GM18861 (cell line): ENCODE data around the gene MBD1.
"Not testable (repeated sequence)": the region's sequence is repeated elsewhere in the genome, so short reads cannot be mapped to it uniquely, and the experiment has no call there.

Experiments
- ATAC-seq: cut with Tn5 transposase; IDR thresholded peaks from one replicate; pipeline ENCODE4 v1.9.1; 2021; ENCODE audit not compliant: unreplicated experiment

Gene MBD1, protein sequence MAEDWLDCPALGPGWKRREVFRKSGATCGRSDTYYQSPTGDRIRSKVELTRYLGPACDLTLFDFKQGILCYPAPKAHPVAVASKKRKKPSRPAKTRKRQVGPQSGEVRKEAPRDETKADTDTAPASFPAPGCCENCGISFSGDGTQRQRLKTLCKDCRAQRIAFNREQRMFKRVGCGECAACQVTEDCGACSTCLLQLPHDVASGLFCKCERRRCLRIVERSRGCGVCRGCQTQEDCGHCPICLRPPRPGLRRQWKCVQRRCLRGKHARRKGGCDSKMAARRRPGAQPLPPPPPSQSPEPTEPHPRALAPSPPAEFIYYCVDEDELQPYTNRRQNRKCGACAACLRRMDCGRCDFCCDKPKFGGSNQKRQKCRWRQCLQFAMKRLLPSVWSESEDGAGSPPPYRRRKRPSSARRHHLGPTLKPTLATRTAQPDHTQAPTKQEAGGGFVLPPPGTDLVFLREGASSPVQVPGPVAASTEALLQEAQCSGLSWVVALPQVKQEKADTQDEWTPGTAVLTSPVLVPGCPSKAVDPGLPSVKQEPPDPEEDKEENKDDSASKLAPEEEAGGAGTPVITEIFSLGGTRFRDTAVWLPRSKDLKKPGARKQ

DNA sequence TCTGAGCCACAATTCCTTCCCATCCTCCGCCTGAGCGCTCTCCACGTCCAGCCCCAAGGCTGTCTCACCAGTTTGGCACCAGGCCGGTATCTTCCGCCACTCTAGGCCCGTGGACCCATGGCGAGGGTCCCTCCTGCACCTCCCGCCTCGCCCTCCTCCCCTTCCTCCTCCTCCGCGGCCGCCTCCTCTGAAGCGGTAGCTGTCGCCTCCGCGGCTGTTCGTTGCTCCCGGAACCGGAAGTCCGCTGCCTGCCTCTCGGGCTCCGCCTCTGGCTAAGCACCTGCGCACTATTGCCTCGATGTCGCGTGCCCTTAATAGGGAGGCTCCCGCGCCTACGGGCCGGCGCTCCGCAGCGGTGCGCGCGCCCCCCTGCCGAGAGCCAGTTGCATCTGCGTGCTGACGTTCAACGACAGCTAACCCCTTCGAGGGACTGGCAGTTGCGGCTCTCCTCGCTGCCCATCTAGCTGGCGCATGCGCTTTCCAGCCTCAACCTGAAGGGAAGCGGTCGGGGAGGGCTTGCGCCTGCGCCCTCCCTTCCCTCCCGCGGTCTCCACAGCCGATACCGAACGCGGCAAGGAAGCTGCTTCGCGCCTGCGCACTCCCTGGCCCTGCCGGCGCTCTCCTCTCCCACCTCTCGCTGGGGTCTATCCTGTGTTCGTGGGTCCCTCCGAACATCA lies at the start of gene MBD1:
MBD1 (minus strand) TSS at position 229 of the 677 bp plus-strand sequence. CDS start 1,531 bp downstream, outside the sequence.
- ATAC-seq = peak; percentile 86

DNA sequence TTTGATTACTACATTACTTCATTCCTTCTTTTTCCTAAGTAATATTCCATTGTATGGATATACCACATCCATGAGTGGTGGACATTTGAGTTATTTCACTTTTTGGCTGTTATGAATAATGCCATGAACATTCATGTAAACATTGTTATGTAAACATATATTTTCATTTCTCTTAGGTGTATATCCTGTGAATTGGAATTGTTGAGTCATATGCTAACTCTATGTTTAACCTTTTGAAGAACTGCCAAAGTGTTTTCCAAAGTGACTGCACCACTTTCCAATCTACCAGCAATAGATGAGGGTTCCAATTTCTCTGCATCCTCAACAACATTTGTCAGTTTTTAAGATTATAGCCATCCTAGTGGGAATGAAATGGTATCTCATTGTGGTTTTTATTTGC lies 48.9 kb upstream of the MBD1 start:
- no peak for ATAC-seq

DNA sequence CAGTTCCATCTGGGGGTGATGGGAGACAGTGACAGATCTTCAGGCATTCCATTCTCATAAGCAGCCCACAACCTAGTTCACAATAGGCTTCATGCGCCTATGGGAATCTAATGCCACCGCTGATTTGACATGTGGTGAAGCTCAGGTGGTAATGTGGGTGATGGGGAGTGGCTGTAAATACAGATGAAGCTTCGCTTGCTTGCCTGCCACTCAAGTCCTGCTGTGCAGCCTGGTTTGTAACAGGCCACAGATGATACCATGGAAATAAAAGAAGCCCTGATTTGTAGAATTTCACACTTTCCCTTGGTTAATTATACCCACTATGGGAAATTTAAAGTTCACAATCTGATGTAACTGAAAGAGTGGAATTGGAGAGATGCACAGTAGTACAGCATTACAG lies 46.7 kb upstream of the MBD1 start:
- no peak for ATAC-seq

DNA sequence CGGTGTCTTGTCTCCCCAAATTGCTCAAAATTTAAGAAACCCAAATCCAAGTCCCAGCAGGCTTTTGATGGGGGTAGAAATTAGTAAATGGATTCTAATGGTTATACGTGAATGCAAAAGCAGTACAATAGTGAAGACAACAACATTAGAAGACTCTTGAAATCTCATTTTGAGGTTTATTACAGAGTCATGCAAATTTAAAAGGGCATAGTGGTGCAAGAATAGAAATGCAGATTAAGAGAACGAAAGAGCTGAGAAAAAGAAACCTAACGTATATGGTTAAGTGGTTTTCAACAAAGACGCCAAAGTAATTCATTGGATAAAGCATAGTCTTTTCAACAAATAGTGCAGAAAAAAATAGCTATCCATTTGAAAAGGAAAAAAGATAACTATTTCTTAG lies 39.4 kb upstream of the MBD1 start:
- ATAC-seq = peak; percentile 74

DNA sequence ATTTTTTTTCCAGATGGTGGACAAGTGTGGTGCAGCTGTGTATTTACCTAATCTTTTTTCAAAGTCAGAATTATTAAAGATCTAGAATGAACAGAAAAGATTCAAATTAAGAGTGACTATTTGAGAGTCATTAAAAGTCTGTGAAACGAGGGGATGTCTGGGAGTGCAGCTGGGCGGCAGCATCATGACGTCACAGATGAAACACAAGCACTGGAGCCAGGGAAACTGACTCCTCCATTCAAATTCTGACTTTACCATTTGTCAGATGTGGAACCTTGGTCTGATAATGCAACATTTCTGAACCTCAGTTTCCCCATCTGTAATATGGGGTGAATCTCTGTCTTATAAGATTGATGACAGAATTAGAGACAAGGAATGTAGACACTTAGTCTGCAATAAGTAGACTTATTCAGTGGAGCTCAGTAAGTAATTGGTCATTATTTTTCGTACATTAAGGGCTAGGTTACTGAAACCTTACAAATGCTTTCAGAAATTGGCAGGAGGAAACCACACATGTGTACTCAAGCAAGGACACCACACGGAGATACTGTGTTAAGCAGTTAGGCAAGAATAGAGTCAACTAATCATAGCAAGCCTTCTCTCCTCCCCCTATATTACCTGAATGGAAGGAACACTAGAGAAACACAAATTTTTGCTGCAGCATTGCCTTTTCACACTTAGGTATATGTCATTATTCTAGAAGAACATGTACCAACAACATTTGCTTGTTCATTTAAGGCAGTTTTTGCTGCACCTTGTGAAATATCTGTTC lies 34.0 kb upstream of the MBD1 start:
- ATAC-seq = peak; percentile 70

DNA sequence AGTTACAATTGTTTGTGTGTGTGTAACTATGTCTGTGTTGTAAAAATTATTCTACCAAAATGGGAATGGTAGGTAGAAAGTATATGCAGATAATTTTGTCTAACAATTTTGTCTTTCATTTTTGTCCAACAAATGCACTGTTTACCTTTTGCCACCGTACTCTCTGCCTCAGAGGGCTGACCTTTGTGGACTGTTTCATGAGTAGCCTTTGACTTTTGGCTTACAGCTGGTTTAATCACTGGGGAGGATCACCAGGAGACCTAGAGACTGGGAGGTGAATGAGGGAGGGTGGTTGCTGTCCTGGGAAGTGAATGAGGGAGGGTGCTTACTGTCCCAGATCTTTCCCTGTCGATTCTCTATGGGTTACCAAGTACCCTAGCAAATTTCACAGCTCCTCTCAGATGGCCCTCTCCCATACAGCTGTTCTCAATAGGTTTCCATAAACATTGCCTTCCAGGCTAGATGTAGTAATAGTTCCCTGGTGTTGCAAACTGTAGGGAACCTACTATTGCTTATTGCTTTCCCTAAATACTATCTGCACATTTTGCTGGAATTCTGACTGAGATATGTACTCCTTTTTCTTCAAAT lies 32.6 kb upstream of the MBD1 start:
- no peak for ATAC-seq

DNA sequence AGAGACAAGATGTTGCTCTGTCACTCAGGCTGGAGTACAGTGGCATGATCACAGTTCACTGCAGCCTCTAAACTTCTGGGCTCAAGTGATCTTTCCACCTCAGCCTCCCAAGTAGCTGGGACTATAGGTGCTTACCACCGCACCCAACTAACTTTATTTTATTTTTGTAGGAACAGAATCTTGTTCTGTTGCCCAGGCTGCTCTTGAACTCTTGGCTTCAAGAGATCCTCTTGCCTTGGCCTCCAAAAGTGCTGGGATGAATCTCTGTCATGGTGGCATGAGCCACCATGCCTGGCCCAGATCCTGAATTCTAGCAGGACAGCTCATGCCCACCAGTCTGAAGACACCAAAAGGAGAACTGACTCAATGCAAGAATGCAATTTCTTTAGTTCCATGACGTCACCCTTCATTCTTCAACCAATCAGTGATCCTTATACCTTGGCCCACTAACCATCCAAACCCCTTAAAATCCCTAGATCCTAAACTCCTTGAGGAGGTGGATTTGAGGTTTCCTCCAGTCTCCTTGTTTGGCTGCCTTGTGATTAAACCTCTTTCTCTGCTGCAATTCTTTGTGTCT lies 31.8 kb upstream of the MBD1 start:
- peak; percentile 20 for ATAC-seq

DNA sequence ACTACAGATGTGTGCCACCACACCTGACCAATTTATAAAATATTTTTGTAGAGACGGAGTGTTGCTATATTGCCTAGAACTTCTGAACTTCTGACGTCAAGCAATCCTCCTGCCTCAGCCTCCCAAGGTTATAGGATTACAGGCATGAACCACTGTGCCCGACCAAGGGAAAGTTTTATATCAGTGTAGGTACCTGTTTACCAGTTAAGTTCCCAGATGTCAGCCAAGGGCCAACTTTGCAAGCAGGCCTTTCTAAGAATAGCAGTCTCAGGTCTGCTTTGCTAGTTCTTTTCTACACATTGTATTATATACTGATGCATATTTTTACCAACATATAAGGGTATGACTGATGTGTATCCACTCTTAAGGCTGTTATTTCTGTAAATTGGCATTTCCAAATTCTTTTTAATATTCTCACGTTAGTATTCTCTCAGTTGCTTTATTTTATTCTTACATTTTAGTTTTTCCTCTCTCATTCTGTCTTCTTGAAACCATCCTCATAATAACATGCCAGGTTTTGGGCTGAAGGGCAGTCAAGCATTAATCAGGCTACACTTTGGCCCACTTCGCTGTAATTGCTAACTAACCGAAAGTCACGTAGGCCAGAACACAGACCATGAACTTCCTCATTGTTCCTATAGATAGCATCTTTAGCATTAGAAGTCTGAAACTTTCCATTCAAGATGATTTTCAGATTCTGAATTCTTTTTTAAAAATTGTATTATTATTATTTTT lies 31.1 kb upstream of the MBD1 start:
- peak; percentile 66 for ATAC-seq

DNA sequence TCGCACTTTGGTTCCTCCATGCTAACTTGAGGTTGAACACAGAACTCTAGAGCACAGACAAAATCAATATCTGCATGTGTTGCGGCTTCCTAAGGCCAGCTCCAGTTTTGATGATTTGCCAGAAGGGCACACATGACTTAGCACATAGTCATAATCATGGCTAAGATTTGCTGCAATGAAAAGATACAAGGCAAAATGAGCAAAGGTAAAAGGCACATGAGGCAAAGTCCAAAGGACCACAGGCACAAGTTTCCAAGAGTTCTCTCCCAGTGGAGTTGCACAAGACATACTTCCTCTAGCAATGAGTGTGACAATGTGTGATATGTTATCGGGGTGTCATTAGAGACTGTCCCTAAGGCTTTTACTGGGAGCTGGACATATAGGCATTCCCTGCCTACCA lies 30.3 kb upstream of the MBD1 start:
- no peak for ATAC-seq

DNA sequence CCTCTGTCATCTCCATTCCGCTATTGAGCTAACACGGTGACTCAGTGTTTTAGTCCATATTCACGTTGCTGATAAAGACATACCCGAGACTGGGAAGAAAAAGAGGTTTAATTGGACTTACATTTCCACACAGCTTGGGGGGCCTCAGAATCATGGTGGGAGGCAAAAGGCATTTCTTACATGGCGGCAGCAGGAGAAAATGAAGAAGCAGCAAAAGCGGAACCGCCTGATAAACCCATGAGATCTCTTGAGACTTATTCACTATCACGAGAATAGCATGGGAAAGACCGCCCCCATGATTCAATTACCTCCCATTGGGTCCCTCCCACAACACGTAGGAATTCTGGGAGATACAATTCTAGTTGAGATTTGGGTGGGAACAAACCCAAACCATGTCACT lies 28.8 kb upstream of the MBD1 start:
- ATAC-seq = no peak

DNA sequence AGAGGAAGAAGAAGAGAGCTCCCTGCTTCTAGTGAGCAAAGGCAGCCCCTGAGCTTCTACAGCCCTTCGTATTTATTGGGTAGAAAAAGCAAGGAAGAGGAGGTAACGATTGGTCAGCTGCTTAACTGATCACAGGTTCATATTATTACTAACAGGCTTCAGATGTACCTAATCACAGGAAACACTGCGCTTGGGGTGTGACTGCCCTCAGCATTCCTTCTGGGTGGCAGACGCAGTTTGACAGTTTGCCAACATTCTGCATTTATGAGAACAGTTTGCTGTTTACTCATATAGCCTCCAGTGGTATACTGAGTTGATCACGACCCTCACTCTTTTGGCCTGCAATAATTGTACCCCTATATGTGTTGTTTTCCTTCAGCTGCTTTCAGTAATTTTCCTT lies 27.5 kb upstream of the MBD1 start:
- ATAC-seq = not testable (repeated sequence)

DNA sequence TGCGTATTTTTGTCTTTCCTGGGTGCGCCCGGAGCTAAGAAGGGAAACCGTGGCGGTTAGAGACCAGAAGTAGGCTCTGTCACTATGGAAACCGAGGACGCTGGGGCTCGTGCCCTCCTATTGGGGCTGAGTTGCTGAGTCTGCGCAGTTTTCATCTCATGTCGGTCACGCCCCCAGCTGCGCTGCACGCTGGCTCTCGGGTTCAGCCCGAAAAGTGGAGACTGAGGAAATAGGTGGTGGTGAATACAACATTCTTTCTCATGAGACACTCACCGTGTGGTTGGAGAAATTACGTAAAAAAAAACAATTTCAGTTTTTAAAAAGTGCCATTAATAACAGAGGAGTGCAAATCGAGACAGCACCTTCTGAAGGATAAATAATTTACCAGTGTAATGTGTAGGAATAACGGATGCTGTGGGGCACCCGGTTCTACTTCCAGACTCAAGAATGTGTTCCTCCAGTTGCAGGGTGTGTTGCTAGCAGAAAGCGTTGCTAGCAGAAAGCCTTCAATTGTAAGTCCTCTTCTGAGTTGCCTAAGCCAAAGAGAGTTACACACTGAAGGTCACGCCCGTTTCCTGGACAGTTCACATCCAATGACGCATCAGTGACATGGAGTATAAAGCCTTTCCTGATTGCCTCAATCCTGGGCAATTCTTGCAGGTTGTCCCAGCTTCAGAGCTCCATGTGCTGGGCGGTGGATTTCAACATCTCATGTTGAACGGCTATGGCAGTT lies 26.6 kb upstream of the MBD1 start:
- peak; percentile 79 for ATAC-seq

DNA sequence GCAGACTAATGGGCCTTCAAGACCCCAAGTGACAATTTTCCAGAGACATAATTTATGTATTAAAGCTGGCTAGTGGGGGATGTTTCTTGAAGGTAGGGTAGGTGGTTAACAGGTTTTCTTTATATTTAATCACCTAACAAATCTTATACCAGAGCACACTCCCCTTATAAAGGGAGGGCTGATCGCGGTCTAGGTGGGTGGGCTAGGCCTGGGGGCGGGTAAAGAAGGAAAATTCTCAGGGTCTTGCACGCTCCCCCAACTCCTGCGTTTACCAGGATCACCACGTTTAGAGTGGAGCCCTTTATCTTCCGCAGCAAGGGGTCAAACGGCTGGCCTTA lies 26.0 kb upstream of the MBD1 start:
- ATAC-seq = no peak

DNA sequence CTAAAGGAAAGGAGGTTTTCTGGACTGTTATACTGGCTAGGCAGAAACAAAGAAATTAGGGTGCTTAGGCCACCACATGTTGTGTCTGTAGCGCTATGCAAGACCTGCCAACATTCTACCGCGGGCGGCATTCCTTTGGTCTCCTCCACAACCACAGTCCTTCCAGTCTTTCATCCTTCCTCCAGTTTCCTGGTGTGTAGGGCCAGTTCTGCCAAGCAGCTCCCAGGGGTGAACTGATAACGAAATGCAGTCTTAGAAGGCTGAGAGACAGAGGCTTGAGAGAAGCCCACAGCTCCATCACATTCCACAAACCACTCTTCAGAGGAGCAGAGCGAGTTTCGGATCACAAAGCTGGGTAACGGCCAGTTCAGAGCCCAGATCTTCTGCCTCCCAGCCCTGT lies 25.6 kb upstream of the MBD1 start:
- no peak for ATAC-seq

DNA sequence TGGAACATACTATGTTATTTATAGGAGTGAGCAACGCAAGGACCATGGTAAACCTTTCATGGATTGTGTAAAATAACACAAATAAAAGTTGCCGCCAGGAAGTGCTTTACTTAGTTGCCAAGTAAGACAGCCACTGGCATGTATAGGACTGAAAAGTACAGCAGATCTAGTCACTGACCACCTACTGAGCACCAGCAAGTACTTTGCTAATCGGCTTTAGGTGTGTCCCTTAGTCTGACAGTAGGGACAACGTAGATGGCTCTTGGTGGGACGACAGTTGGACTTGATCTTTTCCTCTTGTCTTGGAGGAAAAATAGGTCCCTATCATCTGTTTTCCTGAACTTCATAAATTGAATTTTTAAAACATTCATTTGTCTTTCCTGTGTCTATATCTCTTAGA lies 19.8 kb upstream of the MBD1 start:
- no peak for ATAC-seq

DNA sequence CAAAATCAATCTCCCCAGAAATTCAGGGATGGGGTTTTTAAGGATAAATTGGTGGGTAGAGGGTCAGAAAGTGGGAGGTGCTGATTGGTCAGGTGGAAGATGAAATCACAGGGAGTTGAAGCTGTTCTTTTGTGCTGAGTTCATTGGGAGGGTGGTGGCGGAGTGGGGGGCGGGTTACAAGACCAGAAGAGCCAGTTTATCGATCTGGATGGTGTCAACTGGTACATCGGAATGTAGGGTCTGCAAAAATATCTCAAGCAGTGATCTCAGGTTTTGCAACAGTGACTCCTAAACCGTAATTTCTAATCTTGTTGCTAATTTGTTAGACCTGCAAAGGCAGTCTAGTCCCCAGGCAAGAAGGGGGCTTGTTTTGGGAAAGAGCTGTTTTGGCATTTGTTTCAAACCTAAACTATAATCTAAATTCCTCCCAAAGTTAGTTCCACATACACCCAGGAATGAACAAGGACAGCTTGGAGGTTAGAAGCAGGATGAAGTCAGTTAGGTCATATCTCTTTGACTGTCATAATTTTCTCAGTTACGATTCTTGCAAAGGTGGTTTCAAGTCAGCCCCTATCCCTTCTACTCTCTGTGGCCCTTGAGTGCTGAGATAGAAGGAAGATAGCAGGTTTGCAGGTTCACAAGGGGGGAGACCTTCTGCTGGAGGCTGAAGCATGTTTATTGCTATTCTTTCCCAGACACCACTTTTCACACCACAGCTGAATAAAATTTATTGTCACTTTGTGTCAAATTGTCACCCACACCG lies 18.5 kb upstream of the MBD1 start:
- no peak for ATAC-seq

DNA sequence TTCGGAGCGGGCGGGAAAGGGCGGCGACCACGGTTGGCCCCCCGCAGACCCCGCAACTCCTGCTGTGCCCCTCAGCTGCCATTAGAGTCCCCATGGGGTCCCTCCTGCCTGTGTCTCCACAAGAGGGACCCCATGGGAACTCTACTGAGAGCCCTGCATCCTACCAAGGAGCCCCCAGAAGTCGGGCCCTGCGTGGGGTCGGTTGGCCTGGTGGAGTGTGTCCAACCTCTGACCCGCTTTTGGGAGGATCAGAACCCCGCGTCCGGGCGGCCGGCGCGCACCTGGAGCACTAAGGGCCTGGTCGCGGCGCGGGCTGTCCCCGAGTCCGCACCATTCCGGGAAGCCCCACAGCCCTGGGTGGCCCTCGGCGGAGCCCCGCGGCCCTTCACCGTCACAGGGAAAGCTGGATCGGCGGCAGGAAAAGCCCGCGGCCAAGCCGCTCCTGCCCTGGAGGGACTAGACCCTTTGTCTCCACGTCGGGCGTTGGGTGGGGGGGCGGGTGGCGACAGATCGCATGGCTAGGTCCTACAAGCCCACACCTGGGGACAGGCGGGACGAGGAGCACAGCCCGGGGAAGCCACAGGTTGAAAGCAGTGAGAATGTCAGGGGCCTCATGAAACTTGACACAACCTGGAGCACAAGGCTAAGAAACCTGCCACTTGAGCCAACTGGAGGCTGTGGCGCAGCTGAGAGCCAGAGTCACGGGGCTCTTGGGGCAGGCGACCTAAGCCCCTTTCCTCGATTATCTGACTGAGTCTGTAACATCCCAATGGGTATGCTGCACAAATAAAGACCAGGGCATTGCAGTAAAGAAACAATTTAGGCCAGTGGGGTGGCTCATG lies 17.3 kb upstream of the MBD1 start:
- no peak for ATAC-seq
